HepG2 (cell line): Measurements from ENCODE around the gene MEMO1. TPM values are rescaled to one million over a fixed set of nuclear protein-coding genes. Genes with fewer than 3 reads are reported as not detected.
A peak's percentile ranks its signal among the peaks of the same experiment; 100 is the strongest.

Experiments used
- CBX2 ChIP-seq, 2 experiments: fragments of 200-600 bp in 1 of 2; sonication (generic); formaldehyde crosslinking in 1 of 2; IDR thresholded peaks; 2 replicates each; pipeline versions ENCODE4 v1.7.0 to v1.8.1; 2018 to 2022; ENCODE audit warnings: low read depth in 2 of 2, low read length in 1 of 2, mild to moderate bottlenecking in 1 of 2, missing genetic modification reagents in 1 of 2
- HMGXB3 ChIP-seq: sonication (generic); formaldehyde crosslinking; IDR thresholded peaks from 2 replicates; pipeline ENCODE4 v1.4.0; 2020; ENCODE audit warnings: missing genetic modification reagents, borderline replicate concordance
- HNF1B ChIP-seq: sonication (generic); formaldehyde crosslinking; IDR thresholded peaks from 2 replicates; pipeline ENCODE4 v1.5.1; 2020; ENCODE audit warnings: mild to moderate bottlenecking, moderate library complexity, missing genetic modification reagents
- PHF8 ChIP-seq: sonication (generic); formaldehyde crosslinking; IDR thresholded peaks from 2 replicates; pipeline ENCODE4 v1.5.0; 2020; ENCODE audit warnings: missing genetic modification reagents
- STAT5B ChIP-seq: sonication (generic); formaldehyde crosslinking; IDR thresholded peaks from 2 replicates; pipeline ENCODE4 v1.4.0; 2020; ENCODE audit warnings: missing genetic modification reagents
- TBX2 ChIP-seq: sonication (generic); formaldehyde crosslinking; IDR thresholded peaks from 2 replicates; pipeline ENCODE4 v1.5.0; 2020; ENCODE audit warnings: missing genetic modification reagents, mild to moderate bottlenecking, borderline replicate concordance
- U2AF2 ChIP-seq: fragments of 200-400 bp; formaldehyde crosslinking; IDR thresholded peaks from 2 replicates; pipeline ENCODE4 v1.6.1; 2017; ENCODE audit warnings: low read depth, mild to moderate bottlenecking, low read length
- ZBTB10 ChIP-seq: sonication (generic); formaldehyde crosslinking; IDR thresholded peaks from 2 replicates; pipeline ENCODE4 v1.4.0; 2020; ENCODE audit warnings: missing genetic modification reagents, borderline replicate concordance
- ZMYM3 ChIP-seq: sonication (generic); formaldehyde crosslinking; IDR thresholded peaks from 2 replicates; pipeline ENCODE4 v1.5.1; 2020; ENCODE audit warnings: mild to moderate bottlenecking, missing genetic modification reagents
- ZNF3 ChIP-seq: IDR thresholded peaks from 2 replicates; pipeline ENCODE4 v1.7.0; 2017; ENCODE audit warnings: inconsistent platforms
- ZNF563 ChIP-seq: sonication (generic); formaldehyde crosslinking; IDR thresholded peaks from 2 replicates; pipeline ENCODE4 v1.8.0; 2022; ENCODE audit warnings: mild to moderate bottlenecking, moderate library complexity, missing genetic modification reagents
- ZNF609 ChIP-seq: sonication (generic); formaldehyde crosslinking; IDR thresholded peaks from 2 replicates; pipeline ENCODE4 v1.4.0; 2020; ENCODE audit warnings: mild to moderate bottlenecking, missing genetic modification reagents, borderline replicate concordance
- polyA plus RNA-seq, 8 experiments: library from polyadenylated mRNA; depleted of rRNA in 3 of 8; stranded (reverse) in 7 of 8; unstranded in 1 of 8; fragments of >200 nt; fragmentation: Illumina TruSeq in 4 of 8; extraction: Trizol in 4 of 8; gene quantifications; 2 replicates each; pipeline versions ENCODE4 v1.2.1 to v1.2.3, GENCODE V29; 2011 to 2016; ENCODE audit warnings: low read depth in 4 of 8, missing spikeins in 1 of 8, mixed read lengths in 1 of 8; ENCODE audit not compliant: insufficient read depth in 1 of 8
- total RNA-seq, 5 experiments: library from RNA; depleted of rRNA; stranded (reverse); fragments of >200 nt; fragmentation: Illumina TruSeq; extraction: Trizol; gene quantifications; 2 replicates each; pipeline ENCODE4 v1.2.3, GENCODE V29; 2016; ENCODE audit warnings: low read depth in 1 of 5
- TF ChIP-seq, protein P1 (sequence below): conservative IDR thresholded peaks from 2 replicates; pipeline ENCODE4 v1.6.1; 2018; ENCODE audit warnings: missing genetic modification reagents

Gene MEMO1
- total and polyA plus RNA-seq, 2 of the 13 experiments (the other 11 are each of a cell fraction or from before 2014, with no cell fraction given) = 69.8 to 81.6 TPM

- no peak for TF ChIP-seq ZNF609 (CRISPR knock-in tag)
- no peak for TF ChIP-seq ZBTB10 (CRISPR knock-in tag)
- TF ChIP-seq HMGXB3 (CRISPR knock-in tag) = no peak
- no peak for TF ChIP-seq U2AF2
- TF ChIP-seq, protein P1, sequence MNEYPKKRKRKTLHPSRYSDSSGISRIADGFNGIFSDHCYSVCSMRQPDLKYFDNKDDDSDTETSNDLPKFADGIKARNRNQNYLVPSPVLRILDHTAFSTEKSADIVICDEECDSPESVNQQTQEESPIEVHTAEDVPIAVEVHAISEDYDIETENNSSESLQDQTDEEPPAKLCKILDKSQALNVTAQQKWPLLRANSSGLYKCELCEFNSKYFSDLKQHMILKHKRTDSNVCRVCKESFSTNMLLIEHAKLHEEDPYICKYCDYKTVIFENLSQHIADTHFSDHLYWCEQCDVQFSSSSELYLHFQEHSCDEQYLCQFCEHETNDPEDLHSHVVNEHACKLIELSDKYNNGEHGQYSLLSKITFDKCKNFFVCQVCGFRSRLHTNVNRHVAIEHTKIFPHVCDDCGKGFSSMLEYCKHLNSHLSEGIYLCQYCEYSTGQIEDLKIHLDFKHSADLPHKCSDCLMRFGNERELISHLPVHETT (CRISPR knock-in tag) = no peak
- peak; percentile 23; the same call in 1 of the 2 replicates for TF ChIP-seq ZMYM3
- TF ChIP-seq STAT5B (CRISPR knock-in tag) = no peak
- peak; percentile 44; the same call in 1 of the 2 replicates for TF ChIP-seq HNF1B
- peak; percentile 23; the same call in 1 of the 2 replicates for TF ChIP-seq TBX2 (CRISPR knock-in tag)
- peak; percentile 97 for TF ChIP-seq ZNF3 (CRISPR knock-in tag)
- TF ChIP-seq PHF8 (CRISPR knock-in tag) = no peak
- TF ChIP-seq ZNF563 (CRISPR knock-in tag) = no peak
- no peak for TF ChIP-seq CBX2 (IDR thresholded peaks at IDR 0.05; ENCODE audit: low read depth, low read length)
- TF ChIP-seq CBX2 (CRISPR knock-in tag; IDR thresholded peaks at IDR 0.05; ENCODE audit: low read depth) = no peak
Observed at GRCh38 chr2:31877008-31877407, 133.8 kb downstream of the MEMO1 start (continued).
